AG08395 (cell line): ENCODE measurements around the gene UBE4B.
"Not testable (repeated sequence)": the region's sequence is repeated elsewhere in the genome, so short reads cannot be mapped to it uniquely, and the experiment has no call there.

Experiments used
- DNase-seq: peaks from one replicate; pipeline ENCODE4 v3.0.0; 2012; ENCODE audit warnings: mixed read lengths, low spot score

Gene UBE4B

DNA sequence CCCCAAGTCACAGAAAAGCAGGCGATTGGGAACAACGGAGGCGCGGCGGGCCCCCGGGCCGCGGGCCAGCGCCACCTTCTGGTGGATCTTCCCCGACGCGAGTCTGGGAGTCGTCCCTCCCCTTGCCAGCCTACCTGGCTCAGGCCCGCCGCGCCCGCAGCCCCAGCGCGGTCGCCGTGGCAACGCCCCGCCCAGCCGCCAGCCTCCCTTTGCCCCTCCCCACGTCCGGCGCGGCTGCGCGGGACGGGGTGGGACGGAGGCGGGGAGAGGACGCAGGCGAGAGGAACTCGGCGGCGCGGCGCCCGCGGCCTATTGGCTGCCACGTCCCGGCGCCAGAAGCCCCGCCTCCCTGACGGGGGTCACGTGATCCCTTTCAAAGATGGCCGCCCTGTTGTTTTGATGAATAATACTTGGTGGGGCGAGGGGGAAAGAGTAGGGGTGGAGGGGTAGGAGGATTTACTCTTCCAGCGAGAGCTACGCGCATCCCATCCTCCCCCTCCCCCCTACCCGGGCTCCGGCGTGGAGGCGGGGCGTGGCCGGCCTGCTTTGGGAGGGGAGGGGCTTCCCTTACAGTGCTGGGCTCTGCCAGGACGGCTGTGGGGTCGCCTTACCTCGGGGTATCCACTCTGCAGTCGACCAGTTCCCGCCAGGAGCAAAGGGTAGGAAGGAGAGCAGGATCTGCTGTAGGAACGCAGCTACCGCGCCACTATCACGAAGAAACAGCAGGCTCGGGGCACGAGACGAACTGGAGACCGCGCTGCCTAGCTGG lies at the start of gene UBE4B:
TSS of gene UBE4B (plus strand) at position 369 of the 769 bp plus-strand sequence. CDS start 713 bp downstream, outside the sequence.
- DNase-seq = peak; percentile 99

- no peak for DNase-seq
Observed at GRCh38 chr1:9984253-9984652, 48.5 kb upstream of the UBE4B start.

GRCh38 chr1:9985001-9985400 lies 47.8 kb upstream of the UBE4B start:
- no peak for DNase-seq

DNA sequence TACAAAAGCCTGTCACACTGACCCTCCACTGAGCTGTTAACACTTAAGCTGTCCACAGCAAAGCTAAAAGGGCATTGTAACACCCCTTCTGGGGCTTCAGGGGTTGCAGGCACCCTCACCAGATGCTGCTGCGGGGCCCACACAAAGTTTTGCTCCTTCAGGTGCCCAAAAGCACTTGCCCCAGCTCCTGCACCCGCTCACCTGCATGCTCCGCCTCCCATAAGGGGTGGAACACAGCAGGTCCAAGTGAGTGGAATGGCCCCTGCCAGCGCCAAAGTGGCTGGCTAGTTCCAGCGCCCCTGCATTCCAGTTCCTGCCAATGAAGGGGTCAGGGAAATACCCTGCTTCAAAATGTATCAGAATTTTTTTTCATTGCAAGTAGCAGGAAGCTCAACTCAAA lies 43.0 kb upstream of the UBE4B start:
- no peak for DNase-seq

- no peak for DNase-seq
Observed at GRCh38 chr1:9990944-9991343, 41.8 kb upstream of the UBE4B start.

GRCh38 chr1:9992910-9993309 lies 39.8 kb upstream of the UBE4B start:
- DNase-seq = no peak

- no peak for DNase-seq
Observed at GRCh38 chr1:9993561-9994075, 39.1 kb upstream of the UBE4B start.

DNA sequence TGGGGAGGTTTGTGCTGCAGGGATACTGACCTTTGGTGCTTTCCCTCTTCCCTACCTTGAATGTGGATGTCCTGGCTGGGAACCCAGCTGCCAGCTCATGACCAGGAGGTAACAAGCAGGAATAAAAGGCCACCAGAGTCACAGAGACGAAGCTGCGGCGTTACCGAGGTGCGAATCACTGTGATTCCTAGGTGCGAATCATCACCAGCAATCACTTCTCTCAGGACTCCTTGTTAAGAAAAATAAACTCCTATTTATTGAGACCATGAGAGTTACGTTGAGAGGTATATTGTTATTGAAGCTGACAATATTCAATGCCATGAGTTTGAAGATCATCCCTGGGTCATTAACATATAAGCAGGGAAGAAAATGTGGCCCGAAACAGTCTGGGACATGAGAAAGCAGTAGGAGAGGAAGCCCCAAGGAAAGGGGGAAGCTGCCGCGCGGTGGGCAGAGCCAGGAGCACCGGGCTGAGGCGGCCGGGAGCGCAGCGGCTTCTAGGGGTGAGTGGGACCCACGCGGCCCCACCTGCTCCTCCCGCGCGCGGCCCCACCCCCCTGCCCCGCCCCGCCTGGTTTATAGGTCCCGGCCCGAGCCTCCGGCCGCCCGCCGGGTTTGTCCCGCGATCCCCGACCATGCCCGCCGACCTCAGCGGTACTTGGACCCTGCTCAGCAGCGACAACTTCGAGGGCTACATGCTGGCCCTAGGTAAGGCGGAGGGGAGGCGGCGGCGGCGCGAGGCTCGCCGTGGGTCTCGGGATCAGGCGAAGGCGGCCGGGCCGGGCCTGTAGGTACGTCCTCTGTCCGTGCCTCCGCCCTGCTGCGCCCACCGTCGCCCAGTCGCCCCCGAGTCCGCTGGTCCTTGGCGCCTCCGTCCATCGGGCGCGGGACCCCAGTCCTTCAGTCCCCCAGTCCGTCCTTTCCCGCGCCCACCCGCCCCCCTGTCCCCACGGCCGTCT lies 35.9 kb upstream of the UBE4B start, which contains the start of gene RBP7:
TSS of gene RBP7 (plus strand) at position 605 of the 959 bp plus-strand sequence. CDS start at position 636, 31 bp downstream.
- DNase-seq = no peak

- no peak for DNase-seq
Observed at GRCh38 chr1:10001016-10001665, 31.6 kb upstream of the UBE4B start.

DNA sequence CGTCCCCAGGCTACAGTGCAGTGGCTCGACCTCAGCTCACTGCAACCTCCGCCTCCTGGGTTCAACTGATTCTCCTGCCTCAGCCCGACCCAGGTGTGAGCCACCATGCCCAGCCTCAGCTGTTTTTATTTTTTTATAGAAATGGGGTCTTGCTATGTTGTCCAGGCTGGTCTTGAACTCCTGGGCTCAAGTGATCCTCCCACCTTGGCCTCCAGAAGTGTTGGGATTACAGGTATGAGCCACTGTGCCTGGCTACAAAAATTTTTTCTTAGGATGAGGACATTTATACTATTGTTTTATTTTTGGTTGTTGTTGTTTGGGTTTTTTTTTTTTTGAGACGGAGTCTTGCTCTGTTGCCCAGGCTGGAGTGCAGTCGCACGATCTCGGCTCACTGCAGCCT lies 27.5 kb upstream of the UBE4B start:
- not testable (repeated sequence) for DNase-seq

- DNase-seq = no peak
Observed at GRCh38 chr1:10007169-10007568, 25.6 kb upstream of the UBE4B start.

- no peak for DNase-seq
Observed at GRCh38 chr1:10014016-10014415, 18.7 kb upstream of the UBE4B start.

- no peak for DNase-seq
Observed at GRCh38 chr1:10019561-10019960, 13.2 kb upstream of the UBE4B start.

DNA sequence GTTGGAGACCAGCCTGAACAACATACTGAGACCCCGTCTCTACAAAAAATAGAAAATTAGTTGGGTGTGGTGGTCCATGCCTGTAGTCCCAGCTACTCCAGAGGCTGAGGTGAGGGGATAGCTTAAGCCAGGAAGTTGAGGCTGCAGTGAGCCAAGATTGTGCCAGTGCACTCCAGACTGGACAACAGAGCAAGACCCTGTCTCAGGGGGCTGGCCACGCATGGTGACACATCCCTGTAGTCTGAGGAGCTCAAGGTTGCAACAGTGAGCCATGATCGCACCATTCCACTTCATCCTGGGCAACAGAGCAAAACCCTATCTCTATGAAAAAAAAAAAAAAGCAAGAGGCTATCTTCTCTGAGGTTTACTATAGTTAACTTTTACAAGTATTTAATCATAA lies 12.7 kb upstream of the UBE4B start:
- DNase-seq = no peak

DNA sequence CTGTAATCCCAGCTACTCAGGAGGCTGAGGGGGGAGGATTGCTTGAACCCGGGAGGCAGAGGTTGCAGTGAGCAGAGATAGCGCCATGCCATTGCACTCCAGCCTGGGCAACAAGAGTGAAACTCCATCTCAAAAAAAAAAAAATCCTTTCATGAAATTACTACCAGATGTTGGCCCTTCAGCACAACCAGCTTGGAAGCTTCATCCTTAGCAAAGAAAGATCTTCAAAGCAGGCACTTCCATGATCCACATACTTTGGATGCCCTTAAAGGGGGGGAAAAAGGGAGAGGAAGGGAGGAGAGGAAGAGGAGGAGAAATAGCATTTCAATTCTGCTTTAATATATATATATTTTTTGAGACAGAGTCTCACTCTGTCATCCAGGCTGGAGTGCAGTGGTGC lies 12.1 kb upstream of the UBE4B start:
- DNase-seq = peak; percentile 50

GRCh38 chr1:10021992-10022391 lies 10.8 kb upstream of the UBE4B start:
- not testable (repeated sequence) for DNase-seq

GRCh38 chr1:10022656-10023055 lies 10.1 kb upstream of the UBE4B start:
- no peak for DNase-seq

DNA sequence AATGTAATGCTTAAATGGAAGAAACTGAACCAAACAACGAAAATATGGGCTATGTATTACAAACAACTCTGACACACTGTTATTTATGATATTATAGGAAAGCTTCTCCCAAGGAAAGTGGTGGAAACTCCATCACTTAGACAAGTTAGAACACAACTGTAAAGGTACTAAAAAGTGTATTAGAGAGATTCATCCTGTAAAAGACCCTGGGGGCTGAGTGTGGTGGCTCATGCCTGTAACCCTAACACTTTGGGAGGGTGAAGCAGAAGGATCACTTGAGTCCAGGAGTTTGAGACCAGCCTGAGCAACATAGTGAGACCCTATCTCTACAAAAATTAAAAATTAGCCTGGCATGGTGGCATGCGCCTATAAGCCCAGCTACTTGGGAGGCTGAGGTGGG lies 7.4 kb upstream of the UBE4B start:
- no peak for DNase-seq

DNA sequence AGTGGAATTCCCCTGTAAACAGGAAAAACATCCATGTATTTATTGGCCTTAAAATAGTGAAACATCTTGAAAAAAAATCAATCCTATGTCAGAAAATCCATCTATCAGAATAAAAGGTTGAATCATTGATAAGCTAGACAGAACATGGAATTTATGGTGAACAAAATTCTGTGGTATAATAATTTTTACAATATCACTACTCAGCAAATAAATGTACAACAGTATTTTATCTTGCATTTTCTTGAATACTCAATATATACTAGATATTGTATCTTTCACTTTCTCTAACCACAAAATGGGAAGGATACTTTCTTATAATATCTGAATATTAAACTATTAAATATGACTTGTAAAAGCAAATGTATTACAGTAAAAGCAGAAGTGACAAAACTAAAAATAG lies 5.7 kb upstream of the UBE4B start:
- no peak for DNase-seq

DNA sequence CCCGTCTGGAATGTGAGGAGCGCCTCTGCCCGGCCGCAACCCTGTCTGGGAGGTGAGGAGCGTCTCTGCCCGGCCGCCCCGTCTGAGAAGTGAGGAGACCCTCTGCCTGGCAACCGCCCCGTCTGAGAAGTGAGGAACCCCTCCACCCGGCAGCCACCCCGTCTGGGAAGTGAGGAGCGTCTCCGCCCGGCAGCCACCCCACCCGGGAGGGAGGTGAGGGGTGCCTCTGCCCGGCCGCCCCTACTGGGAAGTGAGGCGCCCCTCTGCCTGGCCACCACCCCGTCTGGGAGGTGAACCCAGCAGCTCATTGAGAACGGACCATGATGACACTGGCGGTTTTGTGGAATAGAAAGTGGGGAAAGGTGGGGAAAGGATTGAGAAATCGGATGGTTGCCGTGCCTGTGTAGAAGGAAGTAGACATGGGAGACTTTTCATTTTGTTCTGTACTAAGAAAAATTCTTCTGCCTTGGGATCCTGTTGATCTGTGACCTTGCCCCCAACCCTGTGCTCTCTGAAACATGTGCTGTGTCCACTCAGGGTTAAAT lies 3.7 kb upstream of the UBE4B start:
- not testable (repeated sequence) for DNase-seq

DNA sequence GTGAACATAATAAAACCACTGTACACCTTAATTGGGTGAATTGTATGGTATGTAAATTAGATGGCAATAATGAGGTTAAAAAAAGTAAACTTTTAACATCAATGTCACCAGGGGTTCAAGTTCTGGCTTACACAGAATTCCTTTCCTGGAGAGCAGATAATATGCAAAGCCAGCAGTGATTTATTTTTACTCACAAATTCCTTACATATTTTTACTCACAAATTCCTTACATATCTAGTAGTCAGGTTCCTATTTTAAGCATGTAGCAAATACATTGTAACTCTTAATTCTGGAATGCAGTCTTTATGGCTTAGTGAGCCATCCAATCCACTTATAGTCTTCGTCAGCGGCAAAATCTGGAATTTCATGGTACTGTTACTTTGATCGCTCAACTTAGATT lies 1.3 kb upstream of the UBE4B start:
- DNase-seq = peak; percentile 39

DNA sequence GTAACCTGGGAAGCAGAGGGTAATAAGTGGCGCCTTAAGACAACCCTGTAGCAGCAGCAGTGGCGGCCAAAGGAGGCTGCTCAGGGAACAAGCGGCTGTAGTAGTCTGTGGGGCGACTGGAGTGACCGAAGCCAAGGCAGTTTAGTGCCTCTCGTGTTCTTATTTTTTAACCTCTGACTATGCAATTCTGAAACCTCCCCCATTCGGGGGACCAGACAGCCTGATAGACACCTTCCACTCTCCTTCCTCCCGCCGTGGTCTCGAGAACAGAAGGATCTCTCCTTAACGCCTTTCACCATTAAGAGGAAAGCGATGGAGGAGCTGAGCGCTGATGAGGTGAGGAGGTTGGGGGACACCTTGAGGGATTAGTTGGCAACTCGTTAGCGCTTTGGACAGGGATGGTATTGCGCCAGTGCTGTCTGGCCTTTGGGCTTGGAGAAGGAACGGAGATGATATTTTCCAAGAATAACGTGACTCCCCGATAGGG lies 644 bp downstream of the UBE4B start:
- DNase-seq = no peak
